H9 (cell line): Measurements from ENCODE around the gene GK2. TPM values are rescaled to one million over a fixed set of nuclear protein-coding genes. Genes with fewer than 3 reads are reported as not detected.

ENCODE experiments used
- DNase-seq: peaks from one replicate; pipeline ENCODE4 v3.0.0-alpha.2; 2017
- H2AFZ ChIP-seq: one replicate; pipeline ENCODE4 v1.6.1; 2013; ENCODE audit warnings: mild to moderate bottlenecking, low read length, control low read depth, moderate library complexity
- H2AK5ac ChIP-seq: 2 replicates; pipeline ENCODE4 v1.6.1; 2013; ENCODE audit warnings: low read length, control low read depth, mixed read lengths; ENCODE audit not compliant: insufficient read length
- H2BK120ac ChIP-seq: one replicate; pipeline ENCODE4 v1.6.1; 2013; ENCODE audit warnings: low read depth, mild to moderate bottlenecking, low read length, control low read depth, inconsistent platforms; ENCODE audit not compliant: poor library complexity, severe bottlenecking
- H2BK12ac ChIP-seq: 2 replicates; pipeline ENCODE4 v1.6.1; 2013; ENCODE audit warnings: low read length, control low read depth, mixed read lengths, low read depth; ENCODE audit not compliant: insufficient read length
- H2BK15ac ChIP-seq: 2 replicates; pipeline ENCODE4 v1.6.1; 2013; ENCODE audit warnings: low read depth, low read length, control low read depth
- H2BK20ac ChIP-seq: one replicate; pipeline ENCODE4 v1.6.1; 2013; ENCODE audit warnings: low read depth, mild to moderate bottlenecking, low read length, control low read depth, inconsistent platforms; ENCODE audit not compliant: poor library complexity, severe bottlenecking
- H2BK5ac ChIP-seq: 2 replicates; pipeline ENCODE4 v1.6.1; 2013; ENCODE audit warnings: low read length, control low read depth, mixed read lengths; ENCODE audit not compliant: insufficient read length
- H3K14ac ChIP-seq: 2 replicates; pipeline ENCODE4 v1.6.1; 2013; ENCODE audit warnings: low read length, control low read depth; ENCODE audit not compliant: insufficient read depth
- H3K18ac ChIP-seq: 2 replicates; pipeline ENCODE4 v1.6.1; 2013; ENCODE audit warnings: low read depth, mild to moderate bottlenecking, mixed read lengths, low read length, control low read depth; ENCODE audit not compliant: insufficient read length
- H3K23ac ChIP-seq: 2 replicates; pipeline ENCODE4 v1.6.1; 2013; ENCODE audit warnings: low read length, control low read depth, mixed read lengths, low read depth; ENCODE audit not compliant: insufficient read length
- H3K23me2 ChIP-seq: 2 replicates; pipeline ENCODE4 v1.6.1; 2013; ENCODE audit warnings: low read depth, mild to moderate bottlenecking, mixed read lengths, low read length, control low read depth; ENCODE audit not compliant: insufficient read length, poor library complexity, severe bottlenecking
- H3K27ac ChIP-seq: 2 replicates; pipeline ENCODE4 v1.5.1; 2013; ENCODE audit warnings: low read length, control low read depth, mixed read lengths, low read depth; ENCODE audit not compliant: insufficient read length
- H3K27me3 ChIP-seq: 2 replicates; pipeline ENCODE4 v1.6.1; 2013; ENCODE audit warnings: low read length, control low read depth, inconsistent platforms; ENCODE audit not compliant: insufficient read depth
- H3K4ac ChIP-seq: 2 replicates; pipeline ENCODE4 v1.6.1; 2013; ENCODE audit warnings: low read depth, mild to moderate bottlenecking, control low read depth, inconsistent platforms, low read length, moderate library complexity
- H3K4me1 ChIP-seq: 2 replicates; pipeline ENCODE4 v1.6.1; 2013; ENCODE audit warnings: low read length, control low read depth, inconsistent platforms; ENCODE audit not compliant: insufficient read depth
- H3K4me2 ChIP-seq: 2 replicates; pipeline ENCODE4 v1.6.1; 2013; ENCODE audit warnings: low read length, control low read depth, mixed read lengths; ENCODE audit not compliant: insufficient read length, insufficient read depth
- H3K56ac ChIP-seq: 2 replicates; pipeline ENCODE4 v1.6.1; 2013; ENCODE audit warnings: low read depth, mild to moderate bottlenecking, mixed read lengths, low read length, control low read depth; ENCODE audit not compliant: insufficient read length
- H3K79me1 ChIP-seq: 2 replicates; pipeline ENCODE4 v1.6.1; 2013; ENCODE audit warnings: low read depth, mild to moderate bottlenecking, moderate library complexity, low read length, control low read depth, inconsistent platforms; ENCODE audit not compliant: insufficient read depth, poor library complexity, severe bottlenecking
- H3K79me2 ChIP-seq: 2 replicates; pipeline ENCODE4 v1.6.1; 2013; ENCODE audit warnings: low read length, control low read depth, inconsistent platforms; ENCODE audit not compliant: insufficient read depth
- H3K9ac ChIP-seq: 2 replicates; pipeline ENCODE4 v1.6.1; 2013; ENCODE audit warnings: low read length, control low read depth, mixed read lengths; ENCODE audit not compliant: insufficient read length; ENCODE audit errors: extremely low read depth
- H3K9me3 ChIP-seq: one replicate; pipeline ENCODE4 v1.6.1; 2013; ENCODE audit warnings: low read depth, low read length, inconsistent platforms; ENCODE audit not compliant: control insufficient read depth
- H3T11ph ChIP-seq: one replicate; pipeline ENCODE4 v1.6.1; 2013; ENCODE audit warnings: mild to moderate bottlenecking, low read length, control low read depth, inconsistent platforms
- H4K20me1 ChIP-seq: one replicate; pipeline ENCODE4 v1.6.1; 2013; ENCODE audit not compliant: control insufficient read depth, insufficient read length, insufficient read depth
- H4K5ac ChIP-seq: 2 replicates; pipeline ENCODE4 v1.6.1; 2013; ENCODE audit warnings: low read depth, mild to moderate bottlenecking, mixed read lengths, low read length, control low read depth; ENCODE audit not compliant: insufficient read length
- H4K8ac ChIP-seq: replicated peaks from 2 replicates; pipeline ENCODE4 v1.6.1; 2013; ENCODE audit warnings: low read length, control low read depth, mixed read lengths, low read depth; ENCODE audit not compliant: insufficient read length
- H4K91ac ChIP-seq: 2 replicates; pipeline ENCODE4 v1.6.1; 2013; ENCODE audit warnings: low read depth, mild to moderate bottlenecking, moderate library complexity, mixed read lengths, low read length, control low read depth; ENCODE audit not compliant: insufficient read length
- H3K27ac Mint-ChIP-seq, 3 experiments: 2 replicates in 2 of 3; 3 replicates in 1 of 3; pipeline ENCODE4 v1.8.0; 2020 to 2021; ENCODE audit warnings: mixed read lengths in 3 of 3, mild to moderate bottlenecking in 1 of 3, moderate library complexity in 1 of 3
- H3K27me3 Mint-ChIP-seq: 2 replicates; pipeline ENCODE4 v1.8.0; 2021; ENCODE audit warnings: low read depth, mild to moderate bottlenecking, moderate library complexity, mixed read lengths
- H3K36me3 Mint-ChIP-seq, 3 experiments: 2 replicates in 2 of 3; 3 replicates in 1 of 3; pipeline ENCODE4 v1.8.0; 2020 to 2021; ENCODE audit warnings: low read depth in 3 of 3, mixed read lengths in 3 of 3; ENCODE audit not compliant: insufficient read depth in 1 of 3
- H3K4me1 Mint-ChIP-seq, 2 experiments: 2 replicates each; pipeline ENCODE4 v1.8.0; 2020; ENCODE audit warnings: mixed read lengths in 2 of 2
- H3K4me3 Mint-ChIP-seq, 2 experiments: 2 replicates in 1 of 2; 3 replicates in 1 of 2; pipeline ENCODE4 v1.8.0; 2020 to 2021; ENCODE audit warnings: mild to moderate bottlenecking in 2 of 2, mixed read lengths in 2 of 2, moderate library complexity in 1 of 2
- H3K9me3 Mint-ChIP-seq, 2 experiments: 2 replicates in 1 of 2; 3 replicates in 1 of 2; pipeline ENCODE4 v1.8.0; 2020; ENCODE audit warnings: mild to moderate bottlenecking in 2 of 2, mixed read lengths in 2 of 2, moderate library complexity in 1 of 2
- WGBS: extraction: QIAGEN DNeasy Blood & Tissue Kit; methylation state at CpG from one replicate; pipeline ENCODE4 v1.1.7; 2013; ENCODE audit warnings: missing lambda C conversion rate, low lambda C conversion rate, mixed read lengths; ENCODE audit not compliant: insufficient read length; ENCODE audit errors: extremely low coverage; 5-methylcytosine and 5-hydroxymethylcytosine counted together
- total RNA-seq: library from RNA; stranded (reverse); gene quantifications from 2 replicates; pipeline ENCODE4 v1.2.1, GENCODE V29; 2021
- TF ChIP-seq, protein P1 (sequence below): fragments of 200-600 bp; sonication (generic); conservative IDR thresholded peaks from 3 replicates; pipeline ENCODE4 v1.8.0; 2021; ENCODE audit warnings: antibody characterized with exemption, mild to moderate bottlenecking

Gene GK2
- total RNA-seq, 1 experiment from 2014 or later: not detected

DNA sequence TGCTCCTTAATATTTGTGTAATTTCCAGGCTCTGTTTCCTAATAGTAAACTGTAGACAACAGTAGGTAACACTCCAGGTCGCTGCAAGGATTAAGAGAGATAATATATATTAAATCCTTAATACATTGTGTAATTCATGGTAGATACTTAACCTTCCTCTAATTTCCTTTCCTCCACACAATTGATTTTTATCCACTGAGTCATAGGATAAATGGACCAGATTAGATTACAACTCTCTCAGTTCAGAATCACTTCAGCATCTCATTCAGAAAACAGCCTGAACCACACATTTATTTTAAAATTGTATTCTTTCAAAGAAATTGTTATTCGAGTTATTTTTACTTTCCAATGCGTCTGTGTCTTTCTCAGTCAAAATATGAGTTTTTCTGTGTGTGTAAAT, 17.1 kb downstream of the GK2 start:
- no peak for DNase-seq
- Histone ChIP-seq H4K20me1 (no peaks in the 10 kb centered on the region), H3K23me2 (no peaks in the 10 kb centered on the region), H3K79me2 (no peaks in the 10 kb centered on the region), H2BK12ac (no peak overlapping the region), H3K9ac (no peak overlapping the region), H3K27ac (no peak overlapping the region), H3T11ph (no peak overlapping the region), H3K14ac (no peak overlapping the region), H2AK5ac (no peak overlapping the region), H3K4me2 (no peak overlapping the region), H2AFZ (no peak overlapping the region), H3K27me3 (no peaks in the 10 kb centered on the region), H2BK15ac (no peak overlapping the region), H2BK20ac (no peak overlapping the region), H2BK5ac (no peak overlapping the region), H4K91ac (no peak overlapping the region), H2BK120ac (no peak overlapping the region), H3K18ac (no peak overlapping the region), H3K4ac (no peak overlapping the region), H3K23ac (no peak overlapping the region), H3K4me1 (no peaks in the 10 kb centered on the region), H3K9me3 (no peaks in the 10 kb centered on the region), H3K56ac (no peak overlapping the region), H4K8ac (no peak overlapping the region), H4K5ac (no peak overlapping the region), H3K79me1 (no peaks in the 10 kb centered on the region)
- TF ChIP-seq, protein P1, sequence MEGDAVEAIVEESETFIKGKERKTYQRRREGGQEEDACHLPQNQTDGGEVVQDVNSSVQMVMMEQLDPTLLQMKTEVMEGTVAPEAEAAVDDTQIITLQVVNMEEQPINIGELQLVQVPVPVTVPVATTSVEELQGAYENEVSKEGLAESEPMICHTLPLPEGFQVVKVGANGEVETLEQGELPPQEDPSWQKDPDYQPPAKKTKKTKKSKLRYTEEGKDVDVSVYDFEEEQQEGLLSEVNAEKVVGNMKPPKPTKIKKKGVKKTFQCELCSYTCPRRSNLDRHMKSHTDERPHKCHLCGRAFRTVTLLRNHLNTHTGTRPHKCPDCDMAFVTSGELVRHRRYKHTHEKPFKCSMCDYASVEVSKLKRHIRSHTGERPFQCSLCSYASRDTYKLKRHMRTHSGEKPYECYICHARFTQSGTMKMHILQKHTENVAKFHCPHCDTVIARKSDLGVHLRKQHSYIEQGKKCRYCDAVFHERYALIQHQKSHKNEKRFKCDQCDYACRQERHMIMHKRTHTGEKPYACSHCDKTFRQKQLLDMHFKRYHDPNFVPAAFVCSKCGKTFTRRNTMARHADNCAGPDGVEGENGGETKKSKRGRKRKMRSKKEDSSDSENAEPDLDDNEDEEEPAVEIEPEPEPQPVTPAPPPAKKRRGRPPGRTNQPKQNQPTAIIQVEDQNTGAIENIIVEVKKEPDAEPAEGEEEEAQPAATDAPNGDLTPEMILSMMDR: no peak
- Mint-ChIP-seq H3K27ac (no peak overlapping the region), H3K4me3 (no peak overlapping the region), H3K27me3 (no peaks in the 10 kb centered on the region), H3K36me3 (no peaks in the 10 kb centered on the region), H3K9me3 (no peaks in the 10 kb centered on the region), H3K4me1 (no peaks in the 10 kb centered on the region)
- WGBS: no CpG with 5 or more reads among the region's 3 CpGs
